Subcutaneous abdominal adipose tissue (tissue), 5 donors: ENCODE measurements around the gene SUMF1.

Source experiments
- H3K27ac ChIP-seq: one replicate; pipeline ENCODE4 v1.7.0; 2013; ENCODE audit warnings: low read depth, mild to moderate bottlenecking, inconsistent platforms, low read length, moderate library complexity
- H3K27me3 ChIP-seq, 5 donors: one replicate each; pipeline ENCODE4 v1.7.0; 2013; ENCODE audit warnings: low read length in 5 of 5, inconsistent platforms in 1 of 5; ENCODE audit not compliant: control insufficient read depth in 5 of 5, insufficient read depth in 4 of 5
- H3K36me3 ChIP-seq, 5 donors: one replicate each; pipeline ENCODE4 v1.7.0; 2013; ENCODE audit warnings: low read length in 5 of 5; ENCODE audit not compliant: control insufficient read depth in 5 of 5, insufficient read depth in 5 of 5
- H3K4me1 ChIP-seq, 5 donors: one replicate each; pipeline ENCODE4 v1.7.0; 2013; ENCODE audit warnings: low read length in 5 of 5, mild to moderate bottlenecking in 3 of 5, moderate library complexity in 1 of 5; ENCODE audit not compliant: control insufficient read depth in 5 of 5, insufficient read depth in 5 of 5
- H3K4me3 ChIP-seq, 5 donors: one replicate each; pipeline ENCODE4 v1.7.0; 2013; ENCODE audit warnings: low read length in 5 of 5, low read depth in 1 of 5
- H3K9ac ChIP-seq, 5 donors: one replicate each; pipeline ENCODE4 v1.7.0; 2013; ENCODE audit warnings: low read length in 5 of 5, mild to moderate bottlenecking in 4 of 5, moderate library complexity in 3 of 5
- H3K9me3 ChIP-seq, 5 donors: one replicate each; pipeline ENCODE4 v1.7.0; 2013; ENCODE audit warnings: low read length in 5 of 5; ENCODE audit not compliant: control insufficient read depth in 5 of 5
- donor health status: healthy.
- donor health status: healthy.
- donor health status: healthy.
- donor health status: healthy.
- donor health status: healthy.

The SUMF1 gene

DNA sequence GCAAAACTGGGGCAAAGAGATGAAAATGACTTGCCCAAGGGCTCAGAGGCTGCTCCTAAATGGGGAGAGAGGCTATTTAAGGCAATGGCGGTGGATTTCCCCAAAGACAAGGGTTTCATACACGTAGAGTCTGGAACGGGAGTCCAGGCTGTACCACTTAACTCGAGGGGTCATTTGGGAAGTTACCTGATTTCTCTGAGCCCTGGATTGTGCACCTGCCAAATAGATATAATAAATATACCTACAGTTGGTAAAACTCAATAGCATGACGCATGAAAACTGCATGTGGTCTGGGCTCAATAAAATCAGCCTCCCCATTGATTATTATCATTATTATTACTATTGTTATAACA, 24.8 kb upstream of the SUMF1 start:
- peaks cover 0 to 40% (median 34%) of the 10 kb centered on the region in 5 donors for H3K4me1 ChIP-seq
- H3K9ac ChIP-seq = peak overlapping the region in 3 of 5 donors; percentile 82 to 91 (median 86)
- no peaks in the 10 kb centered on the region for H3K9me3 ChIP-seq
- no peaks in the 10 kb centered on the region for H3K27me3 ChIP-seq
- no peak overlapping the region for H3K27ac ChIP-seq
- H3K4me3 ChIP-seq = peak overlapping the region; percentile 84 to 95 (median 87)
- no peaks in the 10 kb centered on the region for H3K36me3 ChIP-seq

DNA sequence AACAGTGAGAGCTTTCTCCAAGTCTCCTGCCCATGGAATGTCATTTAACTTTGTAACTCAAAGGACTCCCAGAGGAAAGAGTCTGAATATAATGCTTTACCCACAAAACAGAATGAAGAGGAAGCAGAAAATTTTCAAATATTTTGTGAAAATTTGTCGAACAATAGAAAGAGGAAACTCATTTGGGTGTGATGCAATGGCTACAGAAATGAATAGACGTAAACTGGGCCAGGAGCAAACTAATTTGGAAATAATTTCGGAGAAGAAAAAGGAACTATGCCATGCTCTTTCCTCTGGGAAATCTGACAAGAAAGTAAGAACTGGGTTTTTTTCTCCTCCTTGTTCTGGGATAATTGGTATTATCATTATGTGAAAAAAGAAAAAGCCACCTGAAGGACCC, 11.2 kb upstream of the SUMF1 start:
- H3K4me1 ChIP-seq = peaks cover 0 to 21% (median 16%) of the 10 kb centered on the region in 5 donors
- H3K9ac ChIP-seq = peak overlapping the region in 2 of 5 donors; percentile 26 to 50
- no peak overlapping the region for H3K4me3 ChIP-seq
- H3K36me3 ChIP-seq = no peaks in the 10 kb centered on the region
- no peaks in the 10 kb centered on the region for H3K27me3 ChIP-seq
- H3K27ac ChIP-seq = peak overlapping the region; percentile 30
- no peaks in the 10 kb centered on the region for H3K9me3 ChIP-seq

DNA sequence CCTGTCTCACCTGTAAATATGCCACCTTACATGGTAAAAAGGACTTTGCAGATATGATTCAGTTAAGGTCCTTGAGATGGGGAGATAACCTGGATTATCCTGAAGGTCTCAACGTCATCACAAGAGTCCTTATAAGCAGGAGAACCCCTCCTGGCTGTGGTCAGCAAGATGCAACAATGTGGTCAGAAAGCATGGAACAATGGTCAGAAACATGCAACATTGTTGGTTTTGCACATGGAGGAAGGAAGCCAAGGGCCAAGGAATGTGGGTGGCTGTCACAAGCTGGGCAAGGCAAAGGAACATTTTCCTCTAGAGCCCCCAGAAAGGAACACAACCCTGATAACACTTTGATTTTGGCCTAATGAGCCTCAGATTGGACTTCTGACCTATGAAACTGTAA, 9.4 kb upstream of the SUMF1 start:
- H3K36me3 ChIP-seq = no peaks in the 10 kb centered on the region

DNA sequence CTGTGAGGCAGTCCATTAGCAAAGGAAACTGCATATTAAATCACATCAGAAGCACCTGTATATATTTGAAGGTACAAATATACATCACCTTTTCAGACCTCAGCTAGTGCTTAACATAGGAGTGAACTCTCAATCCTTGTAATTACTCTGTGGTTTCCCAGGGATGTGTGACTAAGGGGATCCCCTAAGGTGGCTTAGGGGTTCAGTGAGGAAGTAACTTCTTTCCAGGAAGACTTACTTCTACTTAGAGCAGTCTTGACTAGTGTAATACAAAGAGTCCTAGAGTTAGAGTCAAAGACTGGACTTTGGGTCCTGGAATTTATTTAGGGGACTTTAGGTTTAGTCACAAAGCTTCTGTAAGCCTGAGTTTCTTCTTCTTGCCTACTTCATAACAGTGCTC, 8.7 kb upstream of the SUMF1 start:
- Histone ChIP-seq H3K27me3 (no peaks in the 10 kb centered on the region), H3K4me1 (peaks cover 0 to 21% (median 16%) of the 10 kb centered on the region in 5 donors), H3K4me3 (no peak overlapping the region)

More for the DNA sequence above, 9.4 kb upstream of the SUMF1 start:
- peaks cover 0 to 21% (median 16%) of the 10 kb centered on the region in 5 donors for H3K4me1 ChIP-seq
- H3K27ac ChIP-seq = no peak overlapping the region
- H3K4me3 ChIP-seq = no peak overlapping the region
- H3K9me3 ChIP-seq = no peaks in the 10 kb centered on the region
- no peak overlapping the region for H3K9ac ChIP-seq
- no peaks in the 10 kb centered on the region for H3K27me3 ChIP-seq

DNA sequence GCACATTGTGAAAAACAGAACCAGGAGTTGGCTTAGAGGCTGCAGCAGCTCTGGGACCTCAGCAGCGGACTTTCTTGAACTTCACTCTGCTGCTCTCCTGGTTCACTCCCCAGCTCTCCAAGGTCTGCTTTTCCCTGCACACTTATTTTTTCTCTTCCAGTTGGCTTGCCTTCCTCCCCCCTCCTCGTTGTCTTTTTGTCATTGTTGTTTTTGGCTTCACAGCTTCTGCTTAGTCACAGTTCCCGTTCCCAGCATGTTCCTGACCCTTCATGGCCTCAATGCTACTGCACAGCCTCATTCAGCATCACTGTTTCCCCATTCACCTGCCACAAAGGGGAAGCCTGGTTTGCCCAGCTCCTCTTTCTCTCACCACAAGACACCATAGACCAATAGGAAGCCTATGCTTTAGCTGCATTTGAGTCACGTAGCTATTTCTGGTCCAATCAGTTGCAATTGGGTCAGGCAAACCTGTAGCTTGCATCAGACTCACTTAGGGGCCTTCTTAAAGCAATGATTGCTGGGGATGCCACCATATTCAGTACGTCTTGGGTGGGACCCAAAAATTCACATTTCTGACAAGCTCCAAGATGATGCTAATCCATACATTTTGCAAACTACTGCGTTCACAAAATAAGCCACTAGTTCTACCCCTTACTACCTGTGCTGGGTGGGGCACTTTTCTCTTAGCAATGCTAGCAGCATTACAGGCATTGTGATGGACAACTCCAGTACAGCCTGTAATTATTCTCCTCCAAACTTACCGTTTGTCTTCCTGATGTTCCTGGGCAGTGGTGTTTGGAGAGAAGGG, 7.8 kb upstream of the SUMF1 start:
- Histone ChIP-seq H3K27ac (no peak overlapping the region), H3K4me1 (peaks cover 0 to 21% (median 16%) of the 10 kb centered on the region in 5 donors), H3K9ac (no peak overlapping the region), H3K4me3 (no peak overlapping the region), H3K36me3 (no peaks in the 10 kb centered on the region), H3K27me3 (no peaks in the 10 kb centered on the region), H3K9me3 (no peaks in the 10 kb centered on the region)

More for the DNA sequence above, 8.7 kb upstream of the SUMF1 start:
- no peak overlapping the region for H3K27ac ChIP-seq
- H3K9me3 ChIP-seq = no peaks in the 10 kb centered on the region
- H3K9ac ChIP-seq = no peak overlapping the region
- H3K36me3 ChIP-seq = no peaks in the 10 kb centered on the region

DNA sequence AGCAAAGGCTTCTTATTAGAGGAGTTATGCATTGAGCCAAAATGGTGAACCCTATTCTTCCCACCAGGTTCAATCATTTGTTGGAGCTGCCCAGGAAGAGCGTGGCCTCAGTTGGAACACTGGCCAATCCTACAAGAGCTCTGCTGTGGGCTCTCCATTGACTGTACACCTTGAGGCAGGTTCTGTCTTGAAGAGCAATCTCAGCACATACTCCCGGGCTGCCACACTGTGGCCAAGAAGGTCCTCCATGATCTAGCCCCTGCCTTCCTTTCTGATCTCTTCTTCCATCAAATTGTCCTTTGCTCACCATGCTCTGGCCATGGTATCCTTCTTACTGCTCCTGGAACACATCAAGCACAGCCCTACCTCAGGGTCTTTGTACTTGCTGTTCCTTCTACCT, 5.7 kb upstream of the SUMF1 start:
- Histone ChIP-seq H3K4me3 (no peak overlapping the region), H3K9ac (no peak overlapping the region), H3K27me3 (no peaks in the 10 kb centered on the region), H3K4me1 (peaks cover 0 to 12% (median 10%) of the 10 kb centered on the region in 5 donors), H3K27ac (no peak overlapping the region), H3K36me3 (no peaks in the 10 kb centered on the region), H3K9me3 (no peaks in the 10 kb centered on the region)

DNA sequence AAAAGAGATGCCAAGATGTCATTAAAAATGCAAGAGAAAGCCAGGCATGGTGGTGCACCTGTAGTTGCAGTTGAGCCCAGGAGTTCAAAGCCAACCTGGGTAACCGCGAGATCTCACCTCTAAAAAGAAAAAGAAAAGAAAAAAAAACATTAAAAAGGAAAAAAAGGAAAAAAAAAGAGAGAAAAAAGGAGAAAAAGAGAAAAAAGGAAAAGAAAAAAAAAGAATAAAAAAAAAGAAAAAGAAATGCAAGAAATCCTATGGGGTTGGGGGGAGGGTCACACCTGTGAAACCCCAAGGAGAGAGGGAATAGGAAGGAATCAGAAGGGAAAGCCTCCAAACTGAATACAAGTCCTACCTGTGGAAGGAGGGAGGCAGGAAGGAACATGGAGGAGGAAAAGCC, 5.2 kb upstream of the SUMF1 start:
- Histone ChIP-seq H3K4me1 (peaks cover 0 to 16% (median 10%) of the 10 kb centered on the region in 5 donors), H3K27me3 (no peaks in the 10 kb centered on the region), H3K27ac (no peak overlapping the region), H3K9ac (no peak overlapping the region), H3K36me3 (no peaks in the 10 kb centered on the region), H3K9me3 (no peaks in the 10 kb centered on the region), H3K4me3 (no peak overlapping the region)

DNA sequence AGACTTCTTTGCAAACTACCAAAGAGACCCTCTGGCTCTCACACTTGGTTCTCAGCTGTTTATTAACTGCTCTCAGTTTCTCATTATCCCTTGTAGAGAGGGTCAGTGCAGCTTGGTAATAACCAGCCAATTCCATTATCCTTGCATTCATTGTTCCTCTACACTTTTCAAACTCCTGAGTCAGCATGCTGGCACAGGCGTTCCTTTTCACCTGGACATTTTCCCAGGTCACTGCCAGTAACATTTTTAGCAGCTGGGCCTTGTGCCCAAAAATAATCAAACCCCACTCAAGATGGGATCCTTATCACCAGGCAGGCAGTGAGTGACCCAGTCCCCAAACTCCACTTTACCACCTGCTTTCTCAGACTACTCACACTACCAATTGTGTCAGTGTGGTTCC, 4.8 kb upstream of the SUMF1 start:
- Histone ChIP-seq H3K9me3 (no peaks in the 10 kb centered on the region), H3K27me3 (no peaks in the 10 kb centered on the region), H3K9ac (no peak overlapping the region), H3K4me3 (no peak overlapping the region), H3K4me1 (peaks cover 0 to 17% (median 12%) of the 10 kb centered on the region in 5 donors), H3K36me3 (no peaks in the 10 kb centered on the region), H3K27ac (no peak overlapping the region)

DNA sequence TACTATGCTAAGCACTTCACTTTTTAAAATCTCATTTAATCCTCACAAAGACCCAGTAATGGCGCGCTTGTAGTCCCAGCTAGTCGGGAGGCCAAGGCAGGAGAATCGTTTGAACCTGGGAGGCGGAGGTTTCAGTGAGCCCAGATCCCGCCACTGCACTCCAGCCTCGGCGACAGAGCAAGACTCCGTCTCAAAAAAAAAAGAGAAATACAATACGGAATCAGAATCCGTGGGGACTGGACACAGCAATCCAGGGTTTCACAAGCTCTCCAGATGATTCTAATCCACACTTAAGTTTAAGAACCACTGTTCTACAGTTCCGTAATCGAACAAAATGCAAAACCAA, 426 bp upstream of the SUMF1 start:
- peak overlapping the region; percentile 80 for H3K27ac ChIP-seq
- H3K9me3 ChIP-seq = no peaks in the 10 kb centered on the region
- peak overlapping the region; percentile 86 to 98 (median 90) for H3K4me3 ChIP-seq
- H3K27me3 ChIP-seq = no peaks in the 10 kb centered on the region
- H3K9ac ChIP-seq = peak overlapping the region; percentile 89 to 95 (median 92)
- H3K36me3 ChIP-seq = no peaks in the 10 kb centered on the region
- H3K4me1 ChIP-seq = peaks cover 0 to 20% (median 13%) of the 10 kb centered on the region in 5 donors

DNA sequence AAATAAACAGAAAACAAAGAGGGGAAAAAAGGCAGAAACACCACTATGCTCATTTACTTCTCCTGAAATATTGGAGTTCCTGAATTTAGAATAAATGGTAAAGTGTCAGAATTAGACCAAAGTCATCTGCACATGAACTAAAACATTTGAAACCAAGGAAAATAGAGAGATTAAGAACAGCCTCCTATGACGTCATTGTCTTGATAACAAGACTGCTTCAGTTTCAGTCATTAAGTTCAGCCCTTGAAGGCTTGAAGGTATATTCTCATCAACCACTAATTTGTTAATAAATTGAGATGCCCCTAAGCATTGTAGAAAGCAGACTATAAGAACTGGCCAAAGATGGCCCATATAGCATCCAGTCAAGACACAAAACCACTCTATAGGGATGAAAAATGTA, 2.5 kb downstream of the SUMF1 start:
- H3K4me3 ChIP-seq = no peak overlapping the region
- no peak overlapping the region for H3K27ac ChIP-seq
- H3K4me1 ChIP-seq = peaks cover 0 to 20% (median 13%) of the 10 kb centered on the region in 5 donors
- no peaks in the 10 kb centered on the region for H3K9me3 ChIP-seq
- H3K27me3 ChIP-seq = no peaks in the 10 kb centered on the region
- H3K36me3 ChIP-seq = no peaks in the 10 kb centered on the region
- no peak overlapping the region for H3K9ac ChIP-seq
